SH-SY5Y (cell line): ENCODE measurements around the gene IGSF11.

Experiments used
- GATA2 ChIP-seq: IDR thresholded peaks from 2 replicates; pipeline ENCODE4 v1.6.1; 2011; ENCODE audit warnings: mild to moderate bottlenecking, low read depth, low read length
- GATA3 ChIP-seq: IDR thresholded peaks from 2 replicates; pipeline ENCODE4 v1.6.1; 2011; ENCODE audit warnings: low read depth, mild to moderate bottlenecking, low read length, moderate library complexity

- no peak for TF ChIP-seq GATA2
- no peak for TF ChIP-seq GATA3
Observed at GRCh38 chr3:118938183-118938961, 96.3 kb downstream of the IGSF11 start.
